ENCODE measurements around the gene TLE6.
"Not testable (repeated sequence)": the region's sequence is repeated elsewhere in the genome, so short reads cannot be mapped to it uniquely, and the experiment has no call there.

TLE6 gene

GRCh38 chr19:2977001-2977745, at the start of gene TLE6:
TLE6 (plus strand) TSS chr19:2977564; CDS start chr19:2978234, 670 bp downstream.
- DNase-seq (ENCODE audit: extremely low spot score) = peak; percentile 99
- ChIA-PET CTCF (interaction anchor here (1.1 kb wide), 1 partner anchor 127 kb away, joined by 3 read pairs; no protein-coding TSS in a partner anchor), POLR2A (interaction anchor here (1.1 to 2.2 kb wide), 2 partner anchors 9 to 58 kb away, joined by 3 to 19 read pairs; no protein-coding TSS in a partner anchor)
- TF ChIP-seq PKNOX1 (IDR thresholded peaks at IDR 0.05) (peak; percentile 99), SP1 (IDR thresholded peaks at IDR 0.05) (no peak; the same call in 1 of the 2 replicates), SUZ12 (IDR thresholded peaks at IDR 0.05) (no peak), L3MBTL2 (conservative IDR thresholded peaks at IDR 0.05) (peak; percentile 54), FOXA1 (IDR thresholded peaks at IDR 0.05) (no peak), FOXK2 (IDR thresholded peaks at IDR 0.05) (no peak)

- CTCF ChIA-PET = no interaction called here
- POLR2A ChIA-PET = no interaction called here
- DNase-seq (ENCODE audit: extremely low spot score) = no peak
- TF ChIP-seq SP1 (IDR thresholded peaks at IDR 0.05) = no peak
- no peak for TF ChIP-seq SUZ12 (IDR thresholded peaks at IDR 0.05)
- no peak for TF ChIP-seq CTBP1 (IDR thresholded peaks at IDR 0.05; ENCODE audit: borderline replicate concordance)
- TF ChIP-seq TARDBP (IDR thresholded peaks at IDR 0.05) = no peak
- no peak for TF ChIP-seq PKNOX1 (IDR thresholded peaks at IDR 0.05)
- no peak for TF ChIP-seq ELF4 (IDR thresholded peaks at IDR 0.05)
- TF ChIP-seq HDGF (IDR thresholded peaks at IDR 0.05; ENCODE audit: borderline replicate concordance) = no peak
- TF ChIP-seq FOXK2 (IDR thresholded peaks at IDR 0.05) = no peak
- TF ChIP-seq LEF1 (IDR thresholded peaks at IDR 0.05; ENCODE audit: borderline replicate concordance) = no peak
- TF ChIP-seq FOXA1 (IDR thresholded peaks at IDR 0.05) = no peak
- TF ChIP-seq FOXM1 (IDR thresholded peaks at IDR 0.05; ENCODE audit: borderline replicate concordance) = no peak
- TF ChIP-seq ARNT (IDR thresholded peaks at IDR 0.05) = no peak
- TF ChIP-seq NFRKB (IDR thresholded peaks at IDR 0.05) = peak; percentile 47; the same call in 1 of the 2 replicates
- TF ChIP-seq L3MBTL2 (conservative IDR thresholded peaks at IDR 0.05) = peak; percentile 24
- no peak for TF ChIP-seq BHLHE40 (IDR thresholded peaks at IDR 0.05; ENCODE audit: borderline replicate concordance)
- TF ChIP-seq ZNF384 (IDR thresholded peaks at IDR 0.05) = no peak
These were observed 43.9 kb upstream of the TLE6 start for GRCh38 chr19:2933490-2933910.

GRCh38 chr19:2935863-2936262, 41.5 kb upstream of the TLE6 start:
- CTCF ChIA-PET; POLR2A ChIA-PET; DNase-seq (ENCODE audit: extremely low spot score): not testable (repeated sequence)

- no peak for TF ChIP-seq TARDBP (IDR thresholded peaks at IDR 0.05)
- TF ChIP-seq CTBP1 (IDR thresholded peaks at IDR 0.05; ENCODE audit: borderline replicate concordance) = no peak
- no peak for TF ChIP-seq NFRKB (IDR thresholded peaks at IDR 0.05)
- no peak for TF ChIP-seq ELF4 (IDR thresholded peaks at IDR 0.05)
- TF ChIP-seq LEF1 (IDR thresholded peaks at IDR 0.05; ENCODE audit: borderline replicate concordance) = no peak
- TF ChIP-seq SUZ12 (IDR thresholded peaks at IDR 0.05) = no peak
- TF ChIP-seq SP1 (IDR thresholded peaks at IDR 0.05) = no peak
- no peak for TF ChIP-seq ARNT (IDR thresholded peaks at IDR 0.05)
- no peak for TF ChIP-seq FOXM1 (IDR thresholded peaks at IDR 0.05; ENCODE audit: borderline replicate concordance)
- CTCF ChIA-PET = no interaction called here
- DNase-seq (ENCODE audit: extremely low spot score) = no peak
- POLR2A ChIA-PET = interaction anchor here (1.0 kb wide), 1 partner anchor 8 kb away, joined by 6 read pairs; no protein-coding TSS in a partner anchor
These were observed 34.3 kb upstream of the TLE6 start for GRCh38 chr19:2942928-2943640.

- ChIA-PET POLR2A (no interaction called here), CTCF (no interaction called here)
- DNase-seq (ENCODE audit: extremely low spot score) = no peak
These were observed 33.0 kb upstream of the TLE6 start for GRCh38 chr19:2944403-2944774.

More at GRCh38 chr19:2944403-2944774, 33.0 kb upstream of the TLE6 start:
- TF ChIP-seq TARDBP (IDR thresholded peaks at IDR 0.05) (no peak), SP1 (IDR thresholded peaks at IDR 0.05) (no peak), ZNF384 (IDR thresholded peaks at IDR 0.05) (no peak), NFRKB (IDR thresholded peaks at IDR 0.05) (no peak), FOXM1 (IDR thresholded peaks at IDR 0.05; ENCODE audit: borderline replicate concordance) (no peak), FOXK2 (IDR thresholded peaks at IDR 0.05) (no peak), PKNOX1 (IDR thresholded peaks at IDR 0.05) (no peak), BHLHE40 (IDR thresholded peaks at IDR 0.05; ENCODE audit: borderline replicate concordance) (no peak), CTBP1 (IDR thresholded peaks at IDR 0.05; ENCODE audit: borderline replicate concordance) (no peak), ELF4 (IDR thresholded peaks at IDR 0.05) (no peak)
